Fibroblast of the aortic adventitia (primary cell): ENCODE data around the gene LSM7. TPM values are rescaled to one million over a fixed set of nuclear protein-coding genes. Genes with fewer than 3 reads are reported as not detected.

Source experiments
- DNase-seq: peaks from one replicate; pipeline ENCODE4 v3.0.0-alpha.2; 2010; ENCODE audit warnings: low read depth
- H3K4me3 ChIP-seq: 2 replicates; pipeline ENCODE4 v1.5.1; 2011; ENCODE audit warnings: low read depth, mild to moderate bottlenecking, control low read depth, low read length, moderate library complexity
- total RNA-seq: library from RNA; depleted of rRNA; stranded (reverse); fragments of >200 nt; gene quantifications from 2 replicates; pipeline ENCODE4 v1.2.3, GENCODE V29; 2012; ENCODE audit warnings: low replicate concordance
- TF ChIP-seq, protein P1 (sequence below): IDR thresholded peaks from 2 replicates; pipeline ENCODE4 v1.5.1; 2011; ENCODE audit warnings: mild to moderate bottlenecking, low read length, control low read depth, inconsistent platforms; ENCODE audit not compliant: insufficient read depth

Gene LSM7
- total RNA-seq, 1 donor, result 108 TPM

GRCh38 chr19:2359992-2360685 is 31.8 kb upstream of the LSM7 start, which contains the start of gene TMPRSS9:
TSS of gene TMPRSS9 (plus strand) at chr19:2360265. CDS start at chr19:2389786, 29,521 bp downstream.
- H3K4me3 ChIP-seq, result no peak within 1 kb of the TSS
- no peak for DNase-seq
- TF ChIP-seq, protein P1, sequence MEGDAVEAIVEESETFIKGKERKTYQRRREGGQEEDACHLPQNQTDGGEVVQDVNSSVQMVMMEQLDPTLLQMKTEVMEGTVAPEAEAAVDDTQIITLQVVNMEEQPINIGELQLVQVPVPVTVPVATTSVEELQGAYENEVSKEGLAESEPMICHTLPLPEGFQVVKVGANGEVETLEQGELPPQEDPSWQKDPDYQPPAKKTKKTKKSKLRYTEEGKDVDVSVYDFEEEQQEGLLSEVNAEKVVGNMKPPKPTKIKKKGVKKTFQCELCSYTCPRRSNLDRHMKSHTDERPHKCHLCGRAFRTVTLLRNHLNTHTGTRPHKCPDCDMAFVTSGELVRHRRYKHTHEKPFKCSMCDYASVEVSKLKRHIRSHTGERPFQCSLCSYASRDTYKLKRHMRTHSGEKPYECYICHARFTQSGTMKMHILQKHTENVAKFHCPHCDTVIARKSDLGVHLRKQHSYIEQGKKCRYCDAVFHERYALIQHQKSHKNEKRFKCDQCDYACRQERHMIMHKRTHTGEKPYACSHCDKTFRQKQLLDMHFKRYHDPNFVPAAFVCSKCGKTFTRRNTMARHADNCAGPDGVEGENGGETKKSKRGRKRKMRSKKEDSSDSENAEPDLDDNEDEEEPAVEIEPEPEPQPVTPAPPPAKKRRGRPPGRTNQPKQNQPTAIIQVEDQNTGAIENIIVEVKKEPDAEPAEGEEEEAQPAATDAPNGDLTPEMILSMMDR, result no peak

DNA sequence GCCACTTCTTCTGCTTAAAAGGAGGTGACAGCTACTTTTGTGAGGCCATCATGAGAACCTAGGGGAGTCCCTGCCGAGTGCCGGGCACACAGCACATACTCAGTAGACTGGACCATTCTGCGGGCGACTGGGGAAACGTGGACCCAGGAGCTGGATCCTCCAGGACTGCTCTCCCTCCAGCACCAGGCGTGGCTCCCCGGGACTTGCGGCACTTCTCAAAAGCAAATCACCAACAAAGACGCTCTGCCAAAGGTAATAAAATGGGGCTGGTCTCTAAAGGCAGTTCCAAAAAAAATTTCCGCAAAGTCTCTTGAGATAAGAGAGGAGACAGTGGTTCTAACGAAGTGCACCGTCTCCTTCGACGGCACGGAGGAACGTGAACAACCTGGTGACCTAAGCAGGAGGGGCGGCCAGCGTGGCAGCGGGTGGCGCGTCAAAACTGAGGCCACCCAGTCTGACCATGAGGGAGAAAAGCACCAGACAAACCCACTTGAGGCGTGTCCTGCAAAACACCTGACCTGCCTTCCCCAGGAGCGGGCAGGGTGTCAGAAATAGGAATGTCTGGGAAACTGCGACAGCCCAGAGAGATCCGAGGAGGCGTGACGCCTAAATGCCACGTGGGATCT is 30.3 kb upstream of the LSM7 start:
- H3K4me3 ChIP-seq, result no peak overlapping the region
- TF ChIP-seq, protein P1, result no peak
- DNase-seq, result no peak

DNA sequence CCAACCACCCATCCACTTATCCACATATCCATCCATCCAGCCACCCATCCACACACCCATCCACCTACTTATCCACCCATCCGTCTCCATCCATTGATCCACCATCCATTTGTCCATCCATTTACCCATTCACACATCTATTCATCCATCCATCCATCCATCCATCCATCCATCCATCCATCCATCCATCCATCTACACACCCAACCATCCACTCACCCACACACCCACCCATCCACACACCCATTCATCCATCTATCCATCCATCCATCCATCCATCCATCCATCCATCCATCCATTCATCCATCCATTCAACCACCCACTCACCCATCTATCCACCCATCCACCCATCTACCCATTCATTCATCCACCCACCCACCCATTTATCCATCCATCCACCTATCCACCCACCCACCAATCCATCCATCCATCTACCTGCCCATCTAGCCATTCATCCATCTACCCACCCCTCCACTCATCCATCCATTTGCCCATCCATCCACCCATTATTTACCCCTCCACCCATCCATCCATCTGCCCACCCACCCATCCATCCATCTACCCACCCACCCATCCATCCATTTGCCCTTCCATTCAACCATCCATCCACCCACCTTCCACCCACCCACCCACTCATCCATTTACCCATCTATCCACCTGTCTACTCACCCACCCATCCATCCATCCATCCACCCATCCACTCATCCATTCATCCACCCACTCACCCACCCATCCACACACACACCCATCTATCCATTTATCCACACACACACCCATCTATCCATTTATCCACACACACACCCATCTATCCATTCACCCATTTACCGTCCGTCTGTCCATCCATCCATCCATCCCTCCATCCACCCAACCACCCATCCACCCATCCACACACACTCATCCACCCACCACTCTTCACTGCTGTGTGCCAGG is 29.2 kb upstream of the LSM7 start:
- TF ChIP-seq, protein P1, result no peak
- no peak for DNase-seq
- no peak overlapping the region for H3K4me3 ChIP-seq

DNA sequence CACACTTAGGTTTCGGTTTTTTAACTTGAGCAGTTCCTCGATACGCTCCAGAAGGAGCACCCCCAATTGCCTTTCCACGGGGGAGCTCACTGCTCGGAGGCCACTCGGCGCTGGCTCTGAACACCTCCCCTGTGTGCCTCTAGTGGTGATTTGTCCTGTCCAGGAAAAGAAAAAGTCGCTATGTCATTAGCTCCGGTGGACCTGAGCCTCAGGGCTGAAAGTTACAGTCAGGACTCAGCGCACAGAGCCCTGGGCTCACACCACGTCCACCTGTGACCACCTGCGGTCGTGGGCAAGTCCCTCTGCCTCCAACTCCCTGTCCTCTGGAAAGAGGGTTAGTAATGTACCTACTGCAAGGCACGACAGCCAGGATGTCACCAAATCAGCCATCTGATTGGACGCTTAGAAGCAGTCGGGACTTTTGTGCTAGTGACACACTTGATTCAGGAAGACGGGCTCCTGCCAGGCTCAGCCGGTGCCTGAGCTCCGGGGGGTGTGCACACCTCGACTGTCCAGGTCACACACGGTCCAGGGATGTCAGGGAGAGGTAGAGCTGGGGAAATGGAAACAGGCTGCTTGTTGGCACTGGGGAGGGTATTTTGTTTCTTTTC is 27.8 kb upstream of the LSM7 start:
- H3K4me3 ChIP-seq, result no peak overlapping the region
- TF ChIP-seq, protein P1, result no peak
- no peak for DNase-seq

DNA sequence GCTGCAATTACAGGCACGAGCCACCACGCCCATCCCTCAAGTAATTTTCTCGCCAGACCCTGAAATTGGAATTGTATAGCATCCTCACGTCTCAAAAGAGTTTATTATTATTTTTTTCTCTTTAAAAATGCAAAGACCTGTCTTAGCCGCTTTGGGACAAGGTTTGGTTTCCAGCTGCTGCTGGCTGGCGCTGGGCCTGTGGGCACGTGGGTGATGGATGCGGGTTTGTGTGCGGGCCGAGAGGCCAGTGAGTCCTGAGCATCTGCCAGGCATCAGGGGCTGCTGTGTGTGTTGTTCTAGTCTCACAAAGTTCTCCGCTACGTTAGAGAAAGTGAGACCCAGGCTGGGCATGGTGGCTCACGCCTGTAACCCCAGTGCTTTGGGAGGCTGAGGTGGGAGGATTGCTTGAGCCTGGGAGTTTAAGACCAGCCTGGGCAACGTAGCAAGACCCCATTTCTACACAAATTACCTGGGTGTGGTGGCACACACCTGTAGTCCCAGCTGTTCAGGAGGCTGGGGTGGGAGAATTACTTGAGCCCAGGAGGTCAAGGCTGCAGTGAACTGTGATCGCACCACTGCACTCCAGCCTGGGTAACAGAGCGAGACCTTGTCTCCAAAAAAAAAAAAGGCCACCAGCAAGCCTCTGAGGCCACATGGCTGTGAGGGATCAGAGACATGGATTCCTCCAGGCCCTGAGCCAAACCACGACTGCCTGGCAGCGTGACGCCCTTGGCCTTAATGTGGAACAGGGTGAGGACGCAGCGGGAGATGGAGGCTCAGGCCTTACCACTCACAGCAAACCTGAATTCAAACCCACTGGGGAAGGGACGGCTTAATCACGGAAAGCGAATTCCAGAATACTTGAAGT is 27.0 kb upstream of the LSM7 start:
- H3K4me3 ChIP-seq, result no peak overlapping the region
- TF ChIP-seq, protein P1, result no peak
- no peak for DNase-seq

GRCh38 chr19:2354670-2355069 is 26.3 kb upstream of the LSM7 start:
- H3K4me3 ChIP-seq, result no peak overlapping the region
- no peak for DNase-seq
- TF ChIP-seq, protein P1, result no peak
